Ammon's horn (tissue), 1 donor: Measurements from ENCODE around the gene ROR1.

Experiments used
- DNase-seq: peaks from one replicate; pipeline ENCODE4 v3.0.0-alpha.2; 2016; ENCODE audit warnings: low spot score

ROR1 gene

DNA sequence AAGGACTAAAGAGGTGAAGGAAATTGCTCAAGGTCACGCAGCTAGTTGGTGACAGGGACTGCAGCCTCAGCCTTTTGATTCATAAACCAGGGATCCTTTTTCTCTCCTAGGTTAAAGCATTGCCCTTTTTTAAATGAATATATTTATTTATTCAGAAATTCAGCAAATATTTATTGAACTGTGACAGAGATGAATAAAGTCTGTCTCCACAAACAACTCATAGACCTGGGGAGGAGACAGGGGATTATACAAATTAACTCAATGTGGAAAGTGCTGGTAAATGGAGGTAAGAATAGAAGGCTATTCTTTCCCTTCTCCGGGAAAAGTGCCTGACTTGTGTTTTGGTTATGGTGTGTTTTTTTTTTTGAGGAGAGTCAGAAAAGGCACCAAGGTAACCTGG, 110.7 kb downstream of the ROR1 start:
- DNase-seq = no peak

DNA sequence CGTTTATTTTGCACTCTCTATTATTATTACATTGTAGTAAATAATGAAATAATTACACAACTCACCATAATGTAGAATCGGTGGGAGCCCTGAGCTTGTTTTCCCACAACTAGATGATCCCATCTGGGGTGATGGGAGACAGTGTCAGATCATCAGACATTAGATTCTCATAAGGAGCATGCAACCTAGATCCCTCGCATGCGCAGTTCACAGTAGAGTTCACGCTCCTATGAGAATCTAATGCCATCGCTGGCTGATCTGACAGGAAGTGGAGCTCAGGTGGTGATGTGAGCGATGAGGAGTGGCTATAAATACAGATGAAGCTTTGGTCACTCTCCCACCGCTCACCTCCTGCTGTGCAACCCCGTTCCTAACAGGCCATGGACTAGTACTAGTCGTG, 112.1 kb downstream of the ROR1 start:
- DNase-seq = no peak

DNA sequence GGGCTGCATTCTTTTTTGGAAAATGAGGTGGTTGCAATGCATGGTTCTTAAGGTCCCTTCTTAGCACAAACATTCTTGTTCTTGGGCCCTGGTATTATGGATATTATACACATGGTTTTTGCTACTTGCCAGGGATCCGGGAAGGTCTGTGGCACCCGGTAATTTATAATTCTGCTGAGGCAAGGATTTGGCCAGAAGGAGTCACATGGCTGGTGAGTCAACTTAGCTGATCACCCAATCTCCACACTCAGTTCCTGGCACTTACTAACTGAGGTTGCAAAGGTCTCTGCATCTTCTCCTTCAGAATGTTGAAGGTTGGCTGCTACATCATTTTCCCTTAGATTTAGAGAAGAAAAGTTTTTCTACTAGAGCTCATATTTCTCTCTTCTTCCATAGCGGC, 112.5 kb downstream of the ROR1 start:
- no peak for DNase-seq

DNA sequence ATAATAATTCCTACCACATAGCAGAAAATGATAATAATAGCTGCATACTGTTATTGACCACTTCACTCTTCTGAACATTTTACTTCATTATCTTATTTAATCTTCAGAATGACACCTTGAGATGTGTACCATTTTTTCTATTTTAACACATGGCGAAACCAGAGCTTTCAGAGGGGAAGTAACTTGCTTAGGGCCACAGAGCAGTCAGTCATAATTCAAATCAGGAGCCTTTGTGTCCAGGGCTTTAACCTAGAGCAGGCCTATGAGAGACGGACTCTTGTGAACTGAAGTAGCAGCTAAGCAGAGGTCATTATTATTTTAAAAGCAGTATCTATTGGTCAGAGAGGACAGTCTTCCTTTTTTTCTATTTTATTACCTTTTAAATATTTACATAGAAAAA, 114.0 kb downstream of the ROR1 start:
- DNase-seq = no peak

DNA sequence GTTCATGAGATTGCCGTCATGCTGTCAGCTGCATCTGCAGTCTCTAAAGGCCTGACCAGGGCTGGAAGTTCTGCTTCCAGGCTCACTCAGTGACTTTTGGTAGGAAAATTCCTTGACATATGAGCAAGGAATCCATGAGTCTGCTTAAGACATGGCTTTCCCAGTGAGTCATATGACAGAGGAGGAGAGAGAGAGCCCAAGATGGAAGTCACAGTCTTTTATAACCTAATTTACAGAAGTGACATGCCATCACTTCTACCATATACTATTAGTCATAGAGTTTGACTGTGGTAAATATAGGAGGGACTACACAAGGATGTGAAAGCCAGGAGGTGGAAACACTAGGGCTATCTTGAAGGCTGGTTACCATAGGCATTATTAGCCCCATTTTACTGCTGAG, 115.2 kb downstream of the ROR1 start:
- no peak for DNase-seq

DNA sequence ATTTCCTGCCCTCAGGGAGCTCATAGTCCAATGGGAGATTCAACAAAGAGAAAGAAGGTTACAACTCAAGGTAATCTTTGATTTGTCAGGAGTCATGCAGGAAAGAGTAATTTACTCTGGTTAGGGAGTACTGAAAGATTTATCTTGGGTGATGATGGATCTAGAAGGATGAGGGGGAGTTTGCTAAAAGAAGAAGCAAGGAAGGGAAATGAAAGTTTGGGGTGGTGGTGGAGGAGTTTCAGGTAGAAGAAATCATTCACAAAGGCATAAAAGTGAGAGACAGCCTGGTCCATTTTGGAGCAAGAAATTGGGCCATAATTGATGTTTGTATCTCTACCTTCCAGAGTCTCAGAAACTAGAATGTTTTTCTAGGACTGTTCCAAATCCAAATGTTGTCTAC, 116.7 kb downstream of the ROR1 start:
- no peak for DNase-seq

DNA sequence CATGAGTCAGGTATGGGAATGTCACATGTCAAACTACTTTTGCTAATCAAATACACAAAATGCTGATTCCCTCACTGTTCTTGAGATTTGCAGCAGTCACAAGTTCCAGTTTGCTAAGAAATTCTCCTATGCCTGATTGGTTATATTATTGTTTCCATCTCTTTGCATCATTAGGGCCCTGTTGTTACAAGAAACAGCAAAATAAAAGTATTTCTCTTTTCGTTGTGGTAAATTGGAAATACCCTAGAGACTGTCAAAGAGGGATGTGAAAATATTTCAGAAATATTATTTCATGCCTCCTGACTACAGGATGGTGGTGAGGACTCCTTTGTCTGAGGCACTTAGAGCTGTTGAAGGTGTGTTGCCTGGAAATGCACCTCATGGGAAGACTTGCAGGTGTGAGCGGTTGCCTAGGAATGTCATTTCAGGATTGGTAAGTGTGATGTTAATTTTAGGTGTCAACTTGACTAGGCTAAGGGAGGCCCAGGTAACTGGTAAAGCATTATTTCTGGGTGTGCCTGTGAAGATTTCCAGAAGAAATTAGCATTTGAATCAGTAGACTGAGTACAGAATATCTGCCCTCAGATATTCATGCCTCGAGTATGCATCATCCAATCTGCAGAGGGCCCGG, 117.4 kb downstream of the ROR1 start:
- no peak for DNase-seq

DNA sequence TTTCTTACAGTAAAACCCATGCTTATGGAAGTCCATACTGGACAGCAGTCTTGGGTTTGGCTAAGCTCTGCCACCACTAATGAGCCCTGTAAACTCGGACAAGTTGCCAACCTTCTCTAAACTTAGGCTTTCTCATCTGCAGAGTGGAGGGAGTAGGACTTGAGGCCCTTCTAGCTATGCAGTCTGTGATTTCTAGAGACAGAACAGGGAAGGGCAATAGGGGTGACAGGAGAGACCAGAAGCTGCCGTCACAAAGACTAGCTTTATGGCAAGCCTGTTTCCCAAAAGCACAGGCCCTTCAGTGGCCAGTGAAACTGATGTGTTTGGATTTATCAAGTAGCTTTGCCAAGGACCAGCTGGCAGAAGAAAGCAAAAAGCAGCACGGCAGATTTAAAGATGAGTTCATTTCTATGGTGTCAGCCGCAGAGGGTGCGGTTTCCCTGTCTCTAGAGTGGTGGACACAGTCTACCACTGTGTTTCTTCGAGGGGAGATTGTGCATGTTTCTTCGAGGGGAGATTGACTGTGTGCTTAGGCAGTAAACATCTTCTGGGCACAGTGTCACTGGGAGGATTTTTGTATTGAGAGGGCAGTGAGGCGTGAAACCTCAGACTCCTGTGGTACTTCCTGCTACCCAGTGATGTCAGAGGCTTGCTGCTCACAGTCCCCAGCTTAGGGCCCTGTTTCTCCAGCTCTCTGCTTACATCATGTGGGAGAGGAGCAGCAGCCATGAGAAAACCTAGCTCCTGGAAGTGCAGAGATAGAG, 119.0 kb downstream of the ROR1 start:
- peak; percentile 82 for DNase-seq

DNA sequence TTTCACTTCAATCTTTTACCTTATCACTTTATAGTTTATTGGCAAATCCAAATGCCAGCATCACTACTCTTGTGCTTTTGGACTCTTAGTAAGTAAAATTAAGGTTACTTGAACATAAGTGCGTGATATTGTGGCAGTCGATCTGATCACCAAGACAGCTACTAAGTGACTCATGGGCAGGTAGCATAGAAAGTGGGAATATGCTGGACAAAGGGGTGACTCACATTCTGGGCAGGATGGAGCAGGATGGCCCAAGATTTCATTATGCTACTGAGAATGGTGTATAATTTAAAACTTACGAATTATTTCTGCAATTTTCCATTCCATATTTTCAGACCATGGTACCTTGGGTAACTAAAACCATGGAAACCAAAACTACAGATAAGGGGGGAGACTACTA, 120.2 kb downstream of the ROR1 start:
- no peak for DNase-seq

DNA sequence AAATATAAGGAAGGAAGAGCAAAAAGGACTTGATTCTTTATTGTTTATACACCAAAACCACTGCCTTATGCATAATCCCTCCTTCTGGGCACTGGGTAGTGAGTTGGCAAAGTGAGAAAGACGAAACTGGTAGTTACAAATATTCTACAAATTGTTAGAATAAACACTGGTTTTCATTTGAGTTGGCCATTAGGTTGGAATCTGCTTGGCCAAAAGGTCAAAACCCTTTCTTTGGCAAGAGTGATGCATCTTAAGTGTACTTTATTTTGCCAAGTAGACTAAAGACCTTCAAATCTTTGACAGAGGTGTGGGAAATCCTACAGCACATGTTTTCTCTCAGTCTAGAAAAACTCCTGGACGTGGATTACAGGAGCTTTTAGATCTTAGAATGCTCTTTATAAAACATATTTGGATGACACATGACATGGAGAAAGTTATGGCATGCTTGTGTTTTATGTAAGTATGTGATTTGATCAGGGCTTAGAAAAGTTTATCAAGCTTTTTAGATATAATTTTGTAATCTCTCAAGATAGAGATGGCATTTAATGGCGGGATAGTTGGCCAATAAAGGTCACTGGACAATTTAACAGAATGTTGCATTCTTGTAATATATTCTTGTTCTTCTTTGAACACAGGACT, 120.9 kb downstream of the ROR1 start:
- no peak for DNase-seq

DNA sequence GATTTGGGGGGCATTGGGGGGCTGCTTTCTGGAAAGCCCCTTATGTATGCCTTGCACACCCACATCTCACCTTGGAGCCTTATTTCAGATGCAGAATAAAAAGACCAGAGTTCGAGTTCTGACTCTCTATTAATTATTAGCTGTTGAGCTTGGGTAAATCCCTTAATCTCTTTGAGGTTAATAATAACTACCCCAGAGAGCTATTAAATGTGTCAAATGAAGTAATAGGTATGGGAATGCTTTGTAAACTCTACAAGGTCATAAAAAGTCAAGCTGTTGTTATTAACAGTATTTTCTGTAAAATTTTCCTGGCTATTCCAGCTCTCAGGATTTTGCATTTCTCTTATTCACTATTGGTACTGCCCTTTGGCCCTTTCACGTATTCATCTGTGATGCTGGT, 122.9 kb downstream of the ROR1 start:
- no peak for DNase-seq

DNA sequence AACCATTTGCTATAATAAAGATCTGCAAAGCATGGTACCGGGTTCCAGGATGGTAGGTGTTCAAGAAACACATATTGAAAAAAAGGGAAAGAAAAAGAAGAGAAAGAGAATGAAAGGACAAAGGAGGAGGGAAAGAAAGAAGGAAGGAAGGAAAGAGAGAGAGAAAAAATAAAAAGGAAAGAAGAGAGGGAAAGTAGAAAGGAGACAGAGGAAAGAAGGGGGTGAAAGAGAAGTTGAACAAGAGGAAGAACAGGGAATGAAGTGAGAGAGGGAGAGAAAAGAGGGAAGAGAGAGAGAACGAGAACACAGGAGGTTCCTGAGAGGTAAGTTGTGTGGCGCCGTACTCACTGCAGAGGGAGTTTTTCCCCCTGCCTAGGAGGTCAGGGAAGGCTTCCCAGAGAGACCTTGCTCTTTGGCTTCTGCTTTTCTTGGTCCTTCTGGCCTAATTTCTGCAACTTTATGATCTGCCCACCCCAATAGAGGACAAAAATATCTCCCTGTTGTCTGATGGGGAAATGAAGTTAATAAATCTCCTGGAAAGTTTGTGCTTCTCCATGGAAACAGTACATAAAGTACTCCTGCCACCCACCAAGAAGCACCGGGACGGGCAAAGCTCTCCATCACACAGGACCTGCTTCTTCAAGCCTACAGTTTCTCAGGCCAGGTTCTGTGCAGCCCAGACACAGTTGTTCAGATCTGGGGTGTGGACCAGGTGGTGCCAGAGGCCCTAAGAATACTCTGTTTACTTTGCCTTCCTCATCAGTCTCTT, 124.8 kb downstream of the ROR1 start:
- DNase-seq = no peak

DNA sequence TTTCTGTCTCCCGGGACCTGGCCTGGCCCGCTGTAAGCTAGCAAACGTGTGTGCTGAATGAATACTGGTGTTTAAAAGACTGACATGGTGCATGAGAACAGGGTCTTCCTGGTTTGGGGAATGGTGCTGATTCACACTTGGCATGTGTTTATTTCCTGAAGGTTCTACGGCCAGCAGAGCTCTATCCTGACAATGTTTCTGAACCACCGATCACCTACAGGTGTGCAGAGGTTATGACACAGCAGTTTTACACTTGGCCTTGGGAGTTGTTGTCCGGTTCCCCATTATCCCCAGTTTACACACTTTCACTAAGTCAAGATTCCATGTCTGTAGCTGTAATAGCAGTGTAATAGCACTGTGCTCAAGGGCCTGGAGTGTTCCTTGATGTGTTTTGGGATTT, 127.3 kb downstream of the ROR1 start:
- DNase-seq = no peak

DNA sequence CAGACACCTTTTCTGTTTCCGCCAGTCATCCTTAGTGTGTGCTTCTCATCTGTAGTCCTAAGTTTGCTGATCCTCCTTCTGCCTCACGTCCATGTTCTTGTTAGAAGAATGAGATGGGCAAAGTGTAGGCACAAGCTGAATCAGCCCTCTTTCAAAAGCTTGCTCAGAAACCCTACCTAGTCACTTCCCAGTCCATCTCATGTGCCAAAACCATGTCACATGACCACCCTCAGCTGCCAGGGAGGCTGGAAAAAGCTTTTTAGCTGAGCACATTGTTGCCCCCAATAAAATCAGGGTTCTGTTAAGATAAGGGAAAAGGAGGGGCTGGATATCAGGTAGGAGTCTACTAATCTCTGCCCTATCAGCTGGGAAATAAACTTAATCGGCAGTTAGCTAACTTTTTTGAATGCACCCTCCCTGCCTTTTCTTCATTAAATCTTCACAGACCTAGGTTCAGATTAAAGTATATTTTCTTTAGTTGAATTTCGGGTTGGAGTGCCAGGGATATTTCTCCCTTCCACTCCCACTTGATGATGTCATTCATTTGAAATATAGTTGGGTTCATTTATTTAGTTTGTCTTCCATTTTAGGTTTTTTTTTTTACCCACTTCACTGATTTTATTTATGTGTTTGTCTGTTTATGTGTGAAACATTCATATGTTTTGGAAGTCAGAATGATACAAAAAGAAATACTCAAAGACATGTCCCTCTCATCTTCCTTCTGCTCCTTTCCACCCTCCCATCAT, 129.2 kb downstream of the ROR1 start:
- no peak for DNase-seq

DNA sequence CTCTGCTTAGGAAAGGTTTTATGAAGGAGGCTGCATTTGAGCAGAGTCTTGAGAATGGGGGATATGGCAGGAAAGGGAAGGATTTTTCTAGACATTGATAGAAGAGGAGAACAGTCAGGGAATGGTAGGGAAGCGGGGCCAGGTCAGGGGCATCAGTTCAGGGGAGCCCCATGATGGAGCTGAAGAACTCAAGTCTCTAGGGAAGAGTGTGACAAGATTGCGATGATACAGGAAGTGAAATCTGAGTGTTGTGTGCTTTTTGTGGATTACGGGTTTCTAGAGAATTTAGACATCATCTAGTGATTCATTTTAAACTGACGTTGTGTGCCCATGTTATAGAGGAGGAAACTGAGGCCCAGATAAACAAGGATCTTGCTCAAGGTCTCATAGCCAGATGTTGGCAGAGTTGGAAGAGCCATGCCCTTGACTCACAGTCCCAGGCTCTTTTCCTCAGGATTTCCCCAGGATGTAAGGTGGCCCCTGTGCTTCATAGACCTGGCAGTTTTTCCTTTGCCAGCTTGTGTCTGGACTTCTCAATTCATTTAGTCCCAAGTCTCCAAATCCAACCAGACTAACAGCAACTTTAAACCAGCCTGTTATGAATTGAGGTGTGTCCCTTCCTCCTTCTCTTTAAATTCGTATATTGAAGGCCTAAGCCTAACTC, 130.3 kb downstream of the ROR1 start:
- DNase-seq = no peak

DNA sequence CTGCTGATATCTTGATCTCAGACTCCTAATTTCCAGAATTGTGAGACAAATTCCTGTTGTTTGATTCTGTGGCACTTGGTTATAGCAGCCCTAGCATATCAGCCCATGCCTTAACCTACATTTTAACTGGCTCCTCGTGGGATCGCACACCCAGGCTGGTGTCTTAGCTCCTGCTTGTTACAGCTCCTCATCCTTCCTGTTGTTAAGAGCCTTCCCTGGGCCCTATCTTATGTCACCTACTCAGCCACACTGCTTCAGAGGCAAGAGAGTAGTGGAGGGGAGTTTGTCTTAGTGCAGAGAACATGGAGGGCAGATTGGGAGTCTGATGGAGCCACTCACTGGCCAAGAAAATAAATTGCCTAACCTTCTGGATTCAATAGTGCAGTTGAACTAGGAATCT, 131.0 kb downstream of the ROR1 start:
- DNase-seq = no peak

DNA sequence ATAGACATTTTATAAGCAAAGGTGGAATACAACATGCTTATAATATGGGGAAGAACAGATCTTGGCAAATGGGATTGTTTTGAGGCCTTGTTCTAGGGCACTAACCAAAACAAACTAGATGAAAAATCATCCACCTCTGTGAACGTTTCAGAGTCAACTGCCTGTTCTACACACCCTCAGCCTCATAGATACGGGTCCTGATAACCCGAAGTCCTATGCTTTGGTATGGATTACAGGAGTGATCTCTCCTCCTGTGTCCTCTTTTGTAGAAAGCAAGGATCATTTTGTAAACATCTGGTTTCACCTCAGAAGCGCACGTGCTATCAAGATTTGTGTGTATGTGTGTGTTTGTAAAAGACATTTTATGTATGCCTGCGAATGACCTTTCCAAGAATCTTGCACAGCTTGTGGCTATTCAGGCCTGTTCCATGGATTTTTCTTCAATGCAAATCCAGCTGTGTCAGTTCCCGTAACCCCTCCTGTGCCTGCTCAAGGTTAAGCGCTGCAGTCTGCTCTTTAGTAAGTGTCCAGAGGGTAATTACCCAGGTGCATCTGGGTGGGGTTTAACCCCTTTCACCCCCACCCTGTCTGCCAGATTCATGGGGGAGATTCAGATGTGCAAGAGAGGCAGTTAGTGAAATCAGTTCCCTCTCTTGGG, 132.4 kb downstream of the ROR1 start:
- no peak for DNase-seq

DNA sequence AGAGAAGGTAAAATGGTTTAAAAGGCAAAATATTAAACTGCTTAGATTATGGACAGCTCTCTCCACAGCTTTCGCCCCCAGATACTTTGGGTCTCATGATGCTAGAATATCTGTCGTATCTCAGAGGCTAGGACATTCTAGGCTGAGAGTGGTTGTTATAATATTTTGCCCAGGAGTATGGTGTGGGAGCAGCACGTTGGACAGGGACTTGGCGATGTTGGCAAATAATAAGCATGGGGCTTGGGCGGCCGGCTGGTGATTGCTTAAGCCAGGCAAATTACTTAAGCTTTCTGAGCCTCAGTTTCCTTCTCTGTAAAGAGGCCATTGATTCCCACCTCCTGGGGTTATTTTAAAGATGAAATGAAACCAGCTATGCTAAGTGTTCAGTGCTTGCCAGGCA, 133.2 kb downstream of the ROR1 start:
- DNase-seq = no peak

DNA sequence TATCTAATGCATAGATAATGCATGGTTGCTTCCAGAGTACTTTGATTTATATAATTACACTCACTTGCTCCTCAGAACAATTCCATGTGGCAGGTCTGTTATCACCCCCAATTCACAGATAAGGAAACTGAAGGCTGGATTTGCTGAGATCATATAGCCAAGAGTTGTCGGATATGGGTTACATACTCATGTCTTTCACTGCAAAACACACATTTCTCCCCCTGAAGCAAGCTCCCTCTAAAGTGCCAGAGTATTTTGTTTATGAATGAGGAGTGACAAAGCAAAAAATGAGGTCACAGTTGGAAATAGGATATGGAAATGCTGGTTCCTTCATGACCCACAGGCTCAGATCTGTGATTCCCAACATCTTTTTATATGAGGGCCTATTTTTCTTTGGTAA, 134.2 kb downstream of the ROR1 start:
- no peak for DNase-seq

DNA sequence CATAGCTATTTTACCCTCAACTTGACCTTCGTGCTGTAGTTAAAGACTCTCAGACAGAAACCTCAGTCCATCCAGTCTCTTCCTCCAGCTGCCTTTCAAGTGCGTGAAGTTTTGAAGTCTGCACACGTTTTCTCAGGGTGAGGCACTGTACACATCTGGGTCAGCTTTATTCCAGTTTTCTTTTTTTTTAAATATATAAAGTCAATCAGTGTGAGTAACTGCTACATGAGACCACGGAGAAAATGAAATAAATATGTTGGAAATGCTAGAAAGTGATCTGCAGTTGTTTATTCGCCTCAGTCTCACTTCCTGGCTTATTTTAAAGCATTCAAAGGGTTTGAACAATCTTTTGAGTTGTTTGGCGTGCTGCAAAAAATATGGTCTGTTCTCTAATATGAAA, 135.7 kb downstream of the ROR1 start:
- DNase-seq = no peak

DNA sequence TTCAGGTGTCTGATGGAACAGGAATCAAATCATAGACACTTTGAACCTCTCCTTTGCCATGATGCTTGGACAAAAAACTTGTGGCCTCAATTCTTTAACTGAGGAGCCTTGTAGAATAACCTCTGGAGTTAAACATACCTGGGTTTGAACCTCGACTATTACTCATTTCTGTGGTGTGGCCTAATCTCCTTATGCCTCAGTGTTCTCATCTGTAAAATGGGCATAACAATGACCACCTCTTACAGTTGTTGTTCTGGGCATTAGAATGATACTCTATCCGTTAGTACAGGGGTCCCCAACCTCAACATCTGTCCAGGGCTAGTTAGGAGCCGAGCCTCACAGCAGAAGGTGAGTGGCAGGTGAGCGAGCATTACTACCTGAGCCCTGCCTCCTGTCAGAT, 137.2 kb downstream of the ROR1 start:
- no peak for DNase-seq
